ENCODE data around the gene MAOA.
"Not testable (repeated sequence)": the region's sequence is repeated elsewhere in the genome, so short reads cannot be mapped to it uniquely, and the experiment has no call there.

MAOA gene

GRCh38 chrX:43656005-43656494 lies at the start of gene MAOA:
TSS of gene MAOA (plus strand) at chrX:43656299. CDS start at chrX:43656342, 43 bp downstream.
- DNase-seq, result no peak

GRCh38 chrX:43612400-43612799 lies 43.7 kb upstream of the MAOA start:
- no peak for DNase-seq

- no peak for DNase-seq
These were observed 40.4 kb upstream of the MAOA start for GRCh38 chrX:43615660-43616059.

GRCh38 chrX:43618366-43619205 lies 37.5 kb upstream of the MAOA start:
- DNase-seq, result no peak

- not testable (repeated sequence) for DNase-seq
These were observed 36.2 kb upstream of the MAOA start for GRCh38 chrX:43619861-43620260.

GRCh38 chrX:43627147-43627546 lies 29.0 kb upstream of the MAOA start:
- no peak for DNase-seq

- no peak for DNase-seq
These were observed 28.4 kb upstream of the MAOA start for GRCh38 chrX:43627669-43628068.

GRCh38 chrX:43629229-43629628 lies 26.9 kb upstream of the MAOA start:
- no peak for DNase-seq

- no peak for DNase-seq
These were observed 24.3 kb upstream of the MAOA start for GRCh38 chrX:43631841-43632240.

GRCh38 chrX:43633081-43633480 lies 23.0 kb upstream of the MAOA start:
- no peak for DNase-seq

- no peak for DNase-seq
These were observed 22.3 kb upstream of the MAOA start for GRCh38 chrX:43633757-43634156.

GRCh38 chrX:43640482-43640881 lies 15.6 kb upstream of the MAOA start:
- DNase-seq, result no peak

GRCh38 chrX:43641691-43642090 lies 14.4 kb upstream of the MAOA start:
- no peak for DNase-seq

- DNase-seq, result no peak
These were observed 12.9 kb upstream of the MAOA start for GRCh38 chrX:43643201-43643600.

GRCh38 chrX:43643662-43644061 lies 12.4 kb upstream of the MAOA start:
- no peak for DNase-seq

- no peak for DNase-seq
These were observed 11.9 kb upstream of the MAOA start for GRCh38 chrX:43644124-43644701.

- DNase-seq, result no peak
These were observed 9.3 kb upstream of the MAOA start for GRCh38 chrX:43646800-43647199.

GRCh38 chrX:43654431-43655150 lies 1.5 kb upstream of the MAOA start:
- DNase-seq, result peak; percentile 6

- no peak for DNase-seq
These were observed 721 bp upstream of the MAOA start for GRCh38 chrX:43655151-43656004.

GRCh38 chrX:43657671-43658070 lies 1.6 kb downstream of the MAOA start:
- no peak for DNase-seq

GRCh38 chrX:43661521-43662240 lies 5.6 kb downstream of the MAOA start:
- DNase-seq, result no peak

- no peak for DNase-seq
These were observed 7.1 kb downstream of the MAOA start for GRCh38 chrX:43663173-43663572.

All from NCI-H146 (cell line).